GM23338 (cell line): ENCODE data around the gene UGT1A3. TPM values are rescaled to one million over a fixed set of nuclear protein-coding genes. Genes with fewer than 3 reads are reported as not detected.

ENCODE experiments used
- ATAC-seq: fragments of 200-7000 bp; cut with Tn5 transposase; 3 replicates; pipeline ENCODE4 v1.9.1; 2020
- DNase-seq: peaks from one replicate; pipeline ENCODE4 v3.0.0-alpha.2; 2015; ENCODE audit warnings: low spot score
- H2AFZ ChIP-seq: fragments of 200-600 bp; sonication (generic); 2 replicates; pipeline ENCODE4 v1.8.0; 2016; ENCODE audit warnings: antibody characterized with exemption, mild to moderate bottlenecking, moderate library complexity
- H3F3A ChIP-seq: fragments of 200-600 bp; sonication (generic); replicated peaks from 2 replicates; pipeline ENCODE4 v1.8.0; 2017; ENCODE audit warnings: antibody characterized with exemption, mixed run types, low read depth
- H3K27ac ChIP-seq: fragments of 200-600 bp; sonication (generic); 2 replicates; pipeline ENCODE4 v1.6.1; 2016; ENCODE audit warnings: low read depth
- H3K27me3 ChIP-seq: fragments of 200-600 bp; sonication (generic); 2 replicates; pipeline ENCODE4 v1.8.0; 2016; ENCODE audit warnings: mild to moderate bottlenecking, mixed run types, moderate library complexity; ENCODE audit not compliant: insufficient read depth
- H3K36me3 ChIP-seq: fragments of 200-600 bp; sonication (generic); 2 replicates; pipeline ENCODE4 v1.8.0; 2016; ENCODE audit warnings: mild to moderate bottlenecking; ENCODE audit not compliant: insufficient read depth
- H3K4me1 ChIP-seq: fragments of 200-600 bp; sonication (generic); 2 replicates; pipeline ENCODE4 v1.8.0; 2016; ENCODE audit warnings: mild to moderate bottlenecking, moderate library complexity; ENCODE audit not compliant: insufficient read depth
- H3K4me2 ChIP-seq: fragments of 200-600 bp; sonication (generic); 2 replicates; pipeline ENCODE4 v1.7.1; 2017; ENCODE audit warnings: mixed run types
- H3K4me3 ChIP-seq: fragments of 200-600 bp; sonication (generic); 2 replicates; pipeline ENCODE4 v1.6.1; 2016; ENCODE audit warnings: mixed run types
- H3K79me2 ChIP-seq: fragments of 200-600 bp; sonication (generic); replicated peaks from 2 replicates; pipeline ENCODE4 v1.8.0; 2017; ENCODE audit warnings: mild to moderate bottlenecking; ENCODE audit not compliant: insufficient read depth
- H3K9me2 ChIP-seq: fragments of 200-600 bp; sonication (generic); 2 replicates; pipeline ENCODE4 v1.8.0; 2017; ENCODE audit not compliant: insufficient read depth
- H4K20me1 ChIP-seq: fragments of 200-600 bp; sonication (generic); replicated peaks from 2 replicates; pipeline ENCODE4 v1.8.0; 2017; ENCODE audit warnings: mild to moderate bottlenecking; ENCODE audit not compliant: insufficient read depth
- H3K27ac Mint-ChIP-seq: 2 replicates; pipeline ENCODE4 v1.8.0; 2020; ENCODE audit warnings: inconsistent platforms, mild to moderate bottlenecking, moderate library complexity, mixed read lengths
- H3K27me3 Mint-ChIP-seq: 3 replicates; pipeline ENCODE4 v1.8.0; 2022; ENCODE audit warnings: low read depth, mild to moderate bottlenecking, moderate library complexity, mixed read lengths, inconsistent platforms; ENCODE audit not compliant: insufficient read depth, poor library complexity
- H3K36me3 Mint-ChIP-seq: 3 replicates; pipeline ENCODE4 v1.8.0; 2021; ENCODE audit warnings: low read depth, mild to moderate bottlenecking, inconsistent platforms, moderate library complexity, mixed read lengths
- H3K4me1 Mint-ChIP-seq: 3 replicates; pipeline ENCODE4 v1.8.0; 2020; ENCODE audit warnings: mild to moderate bottlenecking, inconsistent platforms, mixed read lengths
- H3K4me3 Mint-ChIP-seq: 3 replicates; pipeline ENCODE4 v1.8.0; 2021; ENCODE audit warnings: moderate library complexity, mild to moderate bottlenecking, inconsistent platforms, mixed read lengths
- H3K9me3 Mint-ChIP-seq: 3 replicates; pipeline ENCODE4 v1.8.0; 2020; ENCODE audit warnings: moderate library complexity, mild to moderate bottlenecking, inconsistent platforms, mixed read lengths
- CREB1 ChIP-seq: fragments of 250-450 bp; sonication (Bioruptor Pico); IDR thresholded peaks from 2 replicates; pipeline ENCODE4 v1.5.0; 2020; ENCODE audit warnings: low read depth, mild to moderate bottlenecking, moderate library complexity
- EZH2 ChIP-seq: fragments of 200-600 bp; sonication (generic); IDR thresholded peaks from one replicate; pipeline ENCODE4 v1.8.0; 2017; ENCODE audit warnings: antibody characterized with exemption, mild to moderate bottlenecking, low read depth; ENCODE audit not compliant: unreplicated experiment
- EZH2phosphoT487 ChIP-seq: fragments of 200-600 bp; sonication (generic); IDR thresholded peaks from one replicate; pipeline ENCODE4 v1.8.1; 2018; ENCODE audit warnings: antibody characterized with exemption; ENCODE audit not compliant: unreplicated experiment
- NANOG ChIP-seq: IDR thresholded peaks from 2 replicates; pipeline ENCODE4 v1.6.1; 2016; ENCODE audit warnings: antibody characterized with exemption, borderline replicate concordance
- STAT1 ChIP-seq: IDR thresholded peaks from one replicate; pipeline ENCODE4 v1.6.1; 2016; ENCODE audit warnings: antibody characterized with exemption; ENCODE audit not compliant: unreplicated experiment
- ZNF331 ChIP-seq: fragments of 250-450 bp; sonication (Bioruptor Pico); IDR thresholded peaks from 2 replicates; pipeline ENCODE4 v1.5.0; 2020; ENCODE audit warnings: low read depth, mild to moderate bottlenecking, moderate library complexity
- ZNF462 ChIP-seq: fragments of 250-450 bp; sonication (Bioruptor Pico); IDR thresholded peaks from 2 replicates; pipeline ENCODE4 v1.5.0; 2020; ENCODE audit warnings: mild to moderate bottlenecking, moderate library complexity
- polyA plus RNA-seq: library from polyadenylated mRNA; unstranded; fragments of >200 nt; fragmentation: Nextera tagmentation; extraction: Ambion mirVana; gene quantifications from 2 replicates; pipeline ENCODE4 v1.2.1, GENCODE V29; 2016
- total RNA-seq: library from RNA; depleted of rRNA; stranded (reverse); fragments of >200 nt; shearing (Covaris generic); gene quantifications from 2 replicates; pipeline ENCODE4 v1.2.3, GENCODE V29; 2014
- TF ChIP-seq, protein P1 (sequence below): IDR thresholded peaks from 2 replicates; pipeline ENCODE4 v1.6.1; 2016; ENCODE audit warnings: antibody characterized with exemption
- TF ChIP-seq, protein P2 (sequence below): IDR thresholded peaks from one replicate; pipeline ENCODE4 v1.6.1; 2018; ENCODE audit warnings: antibody characterized with exemption; ENCODE audit not compliant: unreplicated experiment

UGT1A3 gene
- total and polyA plus RNA-seq, 2 experiments from 2014 or later, result not detected

DNA sequence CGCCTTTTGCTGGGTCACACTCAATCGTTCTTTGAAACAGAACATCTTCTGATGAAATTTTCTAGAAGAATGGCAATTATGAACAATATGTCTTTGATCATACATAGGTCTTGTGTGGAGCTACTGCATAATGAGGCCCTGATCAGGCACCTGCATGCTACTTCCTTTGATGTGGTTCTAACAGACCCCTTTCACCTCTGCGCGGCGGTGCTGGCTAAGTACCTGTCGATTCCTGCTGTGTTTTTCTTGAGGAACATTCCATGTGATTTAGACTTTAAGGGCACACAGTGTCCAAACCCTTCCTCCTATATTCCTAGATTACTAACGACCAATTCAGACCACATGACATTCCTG, 15.6 kb upstream of the UGT1A3 start:
- Histone ChIP-seq H3K36me3 (no peaks in the 10 kb centered on the region), H3K4me3 (no peak overlapping the region), H3F3A (no peaks in the 10 kb centered on the region), H3K27me3 (no peaks in the 10 kb centered on the region), H3K79me2 (no peaks in the 10 kb centered on the region), H3K4me1 (no peaks in the 10 kb centered on the region), H2AFZ (no peak overlapping the region), H4K20me1 (no peaks in the 10 kb centered on the region), H3K9me2 (peaks cover 5% of the 10 kb centered on the region; the same call in 1 of the 2 replicates), H3K4me2 (no peak overlapping the region), H3K27ac (no peak overlapping the region)
- H3K4me3 Mint-ChIP-seq, result no peak overlapping the region
- no peak overlapping the region for H3K27ac Mint-ChIP-seq
- peaks cover 2% of the 10 kb centered on the region; the same call in 2 of the 3 replicates for H3K9me3 Mint-ChIP-seq
- peaks cover 4% of the 10 kb centered on the region; the same call in 1 of the 3 replicates for H3K4me1 Mint-ChIP-seq
- ATAC-seq, result no peak
- H3K36me3 Mint-ChIP-seq, result no peaks in the 10 kb centered on the region
- DNase-seq, result no peak
- H3K27me3 Mint-ChIP-seq, result peaks cover 13% of the 10 kb centered on the region
- TF ChIP-seq STAT1 (no peak), EZH2phosphoT487 (no peak)
- TF ChIP-seq, protein P1, sequence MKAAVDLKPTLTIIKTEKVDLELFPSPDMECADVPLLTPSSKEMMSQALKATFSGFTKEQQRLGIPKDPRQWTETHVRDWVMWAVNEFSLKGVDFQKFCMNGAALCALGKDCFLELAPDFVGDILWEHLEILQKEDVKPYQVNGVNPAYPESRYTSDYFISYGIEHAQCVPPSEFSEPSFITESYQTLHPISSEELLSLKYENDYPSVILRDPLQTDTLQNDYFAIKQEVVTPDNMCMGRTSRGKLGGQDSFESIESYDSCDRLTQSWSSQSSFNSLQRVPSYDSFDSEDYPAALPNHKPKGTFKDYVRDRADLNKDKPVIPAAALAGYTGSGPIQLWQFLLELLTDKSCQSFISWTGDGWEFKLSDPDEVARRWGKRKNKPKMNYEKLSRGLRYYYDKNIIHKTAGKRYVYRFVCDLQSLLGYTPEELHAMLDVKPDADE, result no peak
- TF ChIP-seq, protein P2, sequence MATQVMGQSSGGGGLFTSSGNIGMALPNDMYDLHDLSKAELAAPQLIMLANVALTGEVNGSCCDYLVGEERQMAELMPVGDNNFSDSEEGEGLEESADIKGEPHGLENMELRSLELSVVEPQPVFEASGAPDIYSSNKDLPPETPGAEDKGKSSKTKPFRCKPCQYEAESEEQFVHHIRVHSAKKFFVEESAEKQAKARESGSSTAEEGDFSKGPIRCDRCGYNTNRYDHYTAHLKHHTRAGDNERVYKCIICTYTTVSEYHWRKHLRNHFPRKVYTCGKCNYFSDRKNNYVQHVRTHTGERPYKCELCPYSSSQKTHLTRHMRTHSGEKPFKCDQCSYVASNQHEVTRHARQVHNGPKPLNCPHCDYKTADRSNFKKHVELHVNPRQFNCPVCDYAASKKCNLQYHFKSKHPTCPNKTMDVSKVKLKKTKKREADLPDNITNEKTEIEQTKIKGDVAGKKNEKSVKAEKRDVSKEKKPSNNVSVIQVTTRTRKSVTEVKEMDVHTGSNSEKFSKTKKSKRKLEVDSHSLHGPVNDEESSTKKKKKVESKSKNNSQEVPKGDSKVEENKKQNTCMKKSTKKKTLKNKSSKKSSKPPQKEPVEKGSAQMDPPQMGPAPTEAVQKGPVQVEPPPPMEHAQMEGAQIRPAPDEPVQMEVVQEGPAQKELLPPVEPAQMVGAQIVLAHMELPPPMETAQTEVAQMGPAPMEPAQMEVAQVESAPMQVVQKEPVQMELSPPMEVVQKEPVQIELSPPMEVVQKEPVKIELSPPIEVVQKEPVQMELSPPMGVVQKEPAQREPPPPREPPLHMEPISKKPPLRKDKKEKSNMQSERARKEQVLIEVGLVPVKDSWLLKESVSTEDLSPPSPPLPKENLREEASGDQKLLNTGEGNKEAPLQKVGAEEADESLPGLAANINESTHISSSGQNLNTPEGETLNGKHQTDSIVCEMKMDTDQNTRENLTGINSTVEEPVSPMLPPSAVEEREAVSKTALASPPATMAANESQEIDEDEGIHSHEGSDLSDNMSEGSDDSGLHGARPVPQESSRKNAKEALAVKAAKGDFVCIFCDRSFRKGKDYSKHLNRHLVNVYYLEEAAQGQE, result no peak

DNA sequence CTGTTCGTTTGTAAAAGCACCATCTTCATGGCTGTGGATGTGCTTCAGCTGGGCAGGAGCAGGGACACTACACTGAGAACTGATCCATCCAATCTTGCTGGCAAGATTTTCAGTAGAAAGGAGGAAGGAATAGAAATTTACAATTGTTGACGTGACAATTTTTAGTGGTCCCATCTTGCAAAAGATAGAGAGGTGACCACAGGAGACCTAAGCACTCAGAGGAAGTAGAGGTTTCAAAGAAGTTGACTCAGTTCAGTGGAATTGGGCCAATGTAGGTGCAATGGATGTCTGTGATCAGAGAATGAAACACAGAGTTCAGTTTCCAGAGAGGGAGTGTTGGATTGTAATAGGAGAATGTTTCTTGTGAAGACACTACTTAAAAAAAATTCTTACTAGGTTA, 14.7 kb upstream of the UGT1A3 start:
- Histone ChIP-seq H3K27ac (no peak overlapping the region), H3K4me2 (no peak overlapping the region), H3F3A (no peaks in the 10 kb centered on the region), H3K27me3 (no peaks in the 10 kb centered on the region), H3K79me2 (no peaks in the 10 kb centered on the region), H3K36me3 (no peaks in the 10 kb centered on the region), H3K4me1 (no peaks in the 10 kb centered on the region), H3K4me3 (no peak overlapping the region), H4K20me1 (no peaks in the 10 kb centered on the region), H3K9me2 (no peaks in the 10 kb centered on the region), H2AFZ (no peak overlapping the region)
- Mint-ChIP-seq H3K9me3 (peaks cover 5% of the 10 kb centered on the region; the same call in 2 of the 3 replicates), H3K36me3 (no peaks in the 10 kb centered on the region), H3K4me3 (no peak overlapping the region), H3K27ac (no peak overlapping the region), H3K27me3 (peaks cover 13% of the 10 kb centered on the region), H3K4me1 (peaks cover 4% of the 10 kb centered on the region; the same call in 1 of the 3 replicates)
- ATAC-seq (no peak), DNase-seq (no peak)
- TF ChIP-seq EZH2, result no peak
- TF ChIP-seq STAT1, result no peak
- TF ChIP-seq ZNF462 (CRISPR knock-in tag), result no peak
- no peak for TF ChIP-seq EZH2phosphoT487
- no peak for TF ChIP-seq CREB1
- no peak for TF ChIP-seq NANOG
- no peak for TF ChIP-seq ZNF331
